Testis (tissue), 3 donors: ENCODE measurements around the gene RXFP1. TPM values are rescaled to one million over a fixed set of nuclear protein-coding genes. Genes with fewer than 3 reads are reported as not detected.

Experiments
- DNase-seq: peaks from one replicate; pipeline ENCODE4 v3.0.0-alpha.2; 2019
- H3K27ac ChIP-seq, 2 donors: fragments of 200-600 bp; sonication (generic); one replicate each; pipeline ENCODE4 v1.5.1; 2019
- H3K27me3 ChIP-seq: fragments of 200-600 bp; sonication (generic); one replicate; pipeline ENCODE4 v1.5.1; 2019
- H3K36me3 ChIP-seq: fragments of 200-600 bp; sonication (generic); one replicate; pipeline ENCODE4 v1.5.1; 2017; ENCODE audit warnings: low read depth; ENCODE audit errors: missing control alignments
- H3K4me1 ChIP-seq: fragments of 200-600 bp; sonication (generic); one replicate; pipeline ENCODE4 v1.5.1; 2019
- H3K4me3 ChIP-seq, 2 donors: fragments of 200-600 bp; sonication (generic); one replicate each; pipeline ENCODE4 v1.5.1; 2017 to 2019
- H3K9me3 ChIP-seq: fragments of 200-600 bp; sonication (generic); one replicate; pipeline ENCODE4 v1.5.1; 2017
- POLR2A ChIP-seq: fragments of 450-650 bp; IDR thresholded peaks from one replicate; pipeline ENCODE4 v1.6.1; 2017; ENCODE audit warnings: antibody characterized with exemption, mild to moderate bottlenecking, moderate library complexity
- WGBS, 2 donors: methylation state at CpG; one replicate each; pipeline ENCODE4 v1.1.5; 2018; 5-methylcytosine and 5-hydroxymethylcytosine counted together
- intact Hi-C: fragments of 100-400 bp; cut with DNase I; formaldehyde crosslinking; loops from one replicate; pipeline ENCODE4 v1.15.1; 2023; ENCODE audit warnings: low total_unique reads
- polyA plus RNA-seq: library from polyadenylated mRNA; stranded (reverse); fragments of 350-450 nt; fragmentation: Illumina TruSeq; extraction: RNeasy Lipid Tissue Mini Kit (QIAGEN cat#74804); gene quantifications from one replicate; pipeline ENCODE4 v1.2.3, GENCODE V29; 2014; ENCODE audit warnings: low read depth, low replicate concordance; ENCODE audit not compliant: insufficient read depth
- total RNA-seq, 2 donors: library from RNA; depleted of rRNA; stranded (reverse); fragments of >200 nt; gene quantifications; one replicate each; pipeline ENCODE4 v1.2.3, GENCODE V29; 2016
- TF ChIP-seq, protein P1 (sequence below), 3 experiments: fragments of 450-650 bp in 2 of 3; fragments of 200-600 bp in 1 of 3; sonication (generic) in 1 of 3; IDR thresholded peaks; one replicate each; pipeline ENCODE4 v1.5.1; 2016 to 2019; ENCODE audit warnings: antibody characterized with exemption in 3 of 3, mild to moderate bottlenecking in 2 of 3, moderate library complexity in 1 of 3

RXFP1 gene
- total and polyA plus RNA-seq, 3 donors from 2014 or later = 0.26 to 2.1 (median 0.81) TPM

DNA sequence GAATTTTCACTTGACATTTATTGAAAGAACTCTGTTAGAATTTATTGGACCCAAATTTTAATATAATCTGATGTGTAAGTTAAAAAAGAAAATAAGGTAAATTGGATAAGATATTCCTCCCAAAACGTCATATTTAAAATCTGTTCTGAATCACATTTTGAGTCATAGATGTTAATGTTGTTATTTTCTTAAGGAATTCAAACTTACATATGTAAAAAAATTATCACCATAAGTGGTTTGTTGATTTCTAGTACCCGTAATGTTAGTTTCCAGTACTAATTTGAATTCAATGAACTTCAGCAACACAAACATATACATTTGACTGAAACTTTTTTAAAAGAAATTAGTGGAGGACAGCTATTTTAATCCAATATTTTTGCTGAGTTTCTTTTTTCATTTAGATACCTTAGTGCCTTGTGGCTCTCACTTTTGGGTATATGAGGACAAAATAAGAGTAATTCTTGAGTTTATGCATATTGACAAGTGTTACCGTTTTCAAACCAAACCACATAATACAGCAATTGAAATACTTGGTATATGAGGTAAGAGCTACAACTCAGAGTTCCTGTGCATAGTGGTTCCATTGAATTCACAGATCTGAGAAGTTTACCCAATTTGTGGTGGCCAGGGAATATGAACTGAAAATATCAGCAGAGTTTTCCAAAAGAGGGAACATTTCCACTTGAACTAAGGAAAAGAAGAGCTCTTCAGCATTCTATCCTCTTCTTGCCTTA is 78.2 kb downstream of the RXFP1 start:
- no peaks in the 10 kb centered on the region for H3K27me3 ChIP-seq
- no peak for DNase-seq
- intact Hi-C loops = no loop called here
- H3K9me3 ChIP-seq = no peaks in the 10 kb centered on the region
- no peak overlapping the region for H3K4me3 ChIP-seq
- 86 to 88% methylated on average over 3 of the region's 3 CpGs for WGBS, 2 donors
- H3K4me1 ChIP-seq = no peaks in the 10 kb centered on the region
- TF ChIP-seq, protein P1, sequence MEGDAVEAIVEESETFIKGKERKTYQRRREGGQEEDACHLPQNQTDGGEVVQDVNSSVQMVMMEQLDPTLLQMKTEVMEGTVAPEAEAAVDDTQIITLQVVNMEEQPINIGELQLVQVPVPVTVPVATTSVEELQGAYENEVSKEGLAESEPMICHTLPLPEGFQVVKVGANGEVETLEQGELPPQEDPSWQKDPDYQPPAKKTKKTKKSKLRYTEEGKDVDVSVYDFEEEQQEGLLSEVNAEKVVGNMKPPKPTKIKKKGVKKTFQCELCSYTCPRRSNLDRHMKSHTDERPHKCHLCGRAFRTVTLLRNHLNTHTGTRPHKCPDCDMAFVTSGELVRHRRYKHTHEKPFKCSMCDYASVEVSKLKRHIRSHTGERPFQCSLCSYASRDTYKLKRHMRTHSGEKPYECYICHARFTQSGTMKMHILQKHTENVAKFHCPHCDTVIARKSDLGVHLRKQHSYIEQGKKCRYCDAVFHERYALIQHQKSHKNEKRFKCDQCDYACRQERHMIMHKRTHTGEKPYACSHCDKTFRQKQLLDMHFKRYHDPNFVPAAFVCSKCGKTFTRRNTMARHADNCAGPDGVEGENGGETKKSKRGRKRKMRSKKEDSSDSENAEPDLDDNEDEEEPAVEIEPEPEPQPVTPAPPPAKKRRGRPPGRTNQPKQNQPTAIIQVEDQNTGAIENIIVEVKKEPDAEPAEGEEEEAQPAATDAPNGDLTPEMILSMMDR (IDR thresholded peaks at IDR 0.05) = no peak
- no peak for TF ChIP-seq POLR2A
- no peaks in the 10 kb centered on the region for H3K36me3 ChIP-seq
- no peak overlapping the region for H3K27ac ChIP-seq

DNA sequence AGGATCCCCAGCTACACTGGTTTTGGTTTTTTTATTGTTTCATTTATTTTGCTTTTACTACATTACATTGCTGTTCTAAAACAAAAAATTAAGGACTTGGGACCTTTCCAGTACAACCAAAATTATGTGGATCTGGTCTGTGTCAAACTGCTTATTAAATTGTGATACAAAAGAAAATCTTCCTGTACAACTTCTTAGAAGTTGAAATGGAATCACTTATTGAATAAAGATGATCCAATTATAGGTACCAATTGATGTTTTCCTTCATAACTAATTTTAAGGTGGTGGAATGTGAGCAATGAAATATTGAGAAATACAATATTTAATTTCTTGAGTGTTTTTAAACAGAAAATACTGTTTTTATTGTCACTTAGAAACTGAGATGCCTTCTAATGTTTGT is 82.7 kb downstream of the RXFP1 start:
- DNase-seq = no peak
- no peaks in the 10 kb centered on the region for H3K27me3 ChIP-seq
- H3K9me3 ChIP-seq = no peaks in the 10 kb centered on the region
- no peak overlapping the region for H3K4me3 ChIP-seq
- no peaks in the 10 kb centered on the region for H3K36me3 ChIP-seq
- TF ChIP-seq, protein P1 (IDR thresholded peaks at IDR 0.05) = no peak
- TF ChIP-seq POLR2A = no peak
- intact Hi-C loops = no loop called here
- H3K27ac ChIP-seq = no peak overlapping the region
- no peaks in the 10 kb centered on the region for H3K4me1 ChIP-seq

DNA sequence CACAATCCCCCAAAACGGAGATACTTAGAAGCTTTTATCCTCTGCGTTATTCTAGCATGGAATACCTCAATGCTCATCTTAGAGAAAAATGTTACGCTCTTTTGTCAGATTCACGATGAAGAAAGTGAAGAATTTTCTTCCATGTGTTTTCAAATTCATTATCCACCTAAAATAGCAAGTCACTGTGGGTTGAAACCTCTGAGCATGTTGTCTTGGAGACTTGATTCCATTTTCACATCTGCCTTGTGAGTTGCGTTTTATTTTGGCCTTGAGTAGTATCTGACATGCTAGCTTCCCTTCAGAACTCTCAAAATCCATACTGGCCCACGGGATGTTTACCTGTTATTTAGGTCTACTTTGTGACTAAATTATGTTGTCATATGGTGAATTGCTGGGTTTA is 83.7 kb downstream of the RXFP1 start:
- WGBS, 2 donors = 72 to 85% methylated on average over 6 of the region's 6 CpGs
- no peak for DNase-seq

DNA sequence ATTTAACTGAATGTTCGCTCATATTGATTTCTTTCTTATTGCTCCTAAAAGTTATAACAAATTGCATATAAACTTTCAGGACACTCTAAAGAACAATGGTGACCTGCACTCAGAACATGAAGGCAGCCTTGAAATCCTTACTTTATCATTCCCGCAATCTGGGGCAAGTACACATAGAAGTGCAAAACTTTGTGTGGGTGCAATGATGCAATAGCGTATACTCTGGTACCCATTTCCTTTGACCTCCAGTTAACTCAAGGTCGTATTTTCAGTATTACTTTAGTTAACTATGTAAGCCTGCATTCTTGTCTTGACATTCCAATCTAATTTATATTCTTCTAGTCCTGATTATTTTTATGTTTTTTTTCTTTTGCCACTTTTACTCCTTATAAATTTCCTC is 85.3 kb downstream of the RXFP1 start:
- H3K9me3 ChIP-seq = no peaks in the 10 kb centered on the region
- DNase-seq = no peak
- H3K4me3 ChIP-seq = no peak overlapping the region
- H3K36me3 ChIP-seq = no peaks in the 10 kb centered on the region
- WGBS, 2 donors = 73 to 83% methylated on average over 4 of the region's 4 CpGs
- TF ChIP-seq POLR2A = no peak
- TF ChIP-seq, protein P1 (IDR thresholded peaks at IDR 0.05) = no peak
- H3K27me3 ChIP-seq = no peaks in the 10 kb centered on the region
- H3K4me1 ChIP-seq = no peaks in the 10 kb centered on the region
- H3K27ac ChIP-seq = no peak overlapping the region
- intact Hi-C loops = no loop called here

More for the DNA sequence above, 83.7 kb downstream of the RXFP1 start:
- H3K36me3 ChIP-seq = no peaks in the 10 kb centered on the region
- H3K4me1 ChIP-seq = no peaks in the 10 kb centered on the region
- intact Hi-C loops = no loop called here
- no peaks in the 10 kb centered on the region for H3K9me3 ChIP-seq
- no peak for TF ChIP-seq POLR2A
- TF ChIP-seq, protein P1 (IDR thresholded peaks at IDR 0.05) = no peak
- H3K27ac ChIP-seq = no peak overlapping the region
- H3K4me3 ChIP-seq = no peak overlapping the region
- no peaks in the 10 kb centered on the region for H3K27me3 ChIP-seq

DNA sequence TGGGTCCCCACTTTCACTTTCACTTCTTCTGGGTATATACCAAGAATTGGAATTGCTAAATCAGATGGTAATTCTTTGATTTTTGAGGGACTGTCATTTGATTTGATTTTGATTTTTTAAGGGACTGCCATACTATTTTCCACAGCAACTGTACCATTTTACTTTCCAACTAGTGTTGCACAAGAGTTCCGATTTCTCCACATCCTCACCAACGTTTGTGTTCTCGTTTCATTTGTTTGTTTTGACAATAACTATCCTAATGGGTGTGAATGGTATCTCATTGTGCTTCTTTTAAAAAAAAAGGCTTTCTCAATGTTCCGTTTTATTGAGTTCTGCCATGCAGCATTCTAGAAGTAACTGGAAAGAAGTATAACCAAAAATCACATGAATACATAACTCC is 87.4 kb downstream of the RXFP1 start:
- TF ChIP-seq, protein P1 (IDR thresholded peaks at IDR 0.05) = no peak
- no peak for TF ChIP-seq POLR2A
- H3K36me3 ChIP-seq = no peaks in the 10 kb centered on the region
- WGBS, 2 donors = 78 to 86% methylated on average over 4 of the region's 4 CpGs
- H3K9me3 ChIP-seq = no peaks in the 10 kb centered on the region
- intact Hi-C loops = no loop called here
- no peak overlapping the region for H3K27ac ChIP-seq
- no peak overlapping the region for H3K4me3 ChIP-seq
- H3K4me1 ChIP-seq = no peaks in the 10 kb centered on the region
- no peaks in the 10 kb centered on the region for H3K27me3 ChIP-seq
- no peak for DNase-seq
